ENCODE results near the gene S100A5.

The S100A5 gene

GRCh38 chr1:153573351-153573750 is 32.6 kb upstream of the S100A5 start:
- ChIA-PET CTCF (interaction anchor here (0.6 to 7.1 kb wide), 19 partner anchors 12 to 762 kb away, joined by 3 to 136 read pairs (median 10); partner anchors contain the start of genes S100A14, S100A16, S100A4 and S100A6), POLR2A (no interaction called here)
- no peak for TF ChIP-seq CTCF (IDR thresholded peaks at IDR 0.05; ENCODE audit: control extremely low read depth, extremely low read depth, low read depth, missing control alignments)

GRCh38 chr1:153572569-153573015 is 31.9 kb upstream of the S100A5 start:
- POLR2A ChIA-PET, result interaction anchor here (0.9 to 1.1 kb wide), 2 partner anchors 55 to 62 kb away, joined by 3 to 7 read pairs; partner anchors contain the start of genes CHTOP and S100A13
- peak; percentile 78 for TF ChIP-seq CTCF (IDR thresholded peaks at IDR 0.05; ENCODE audit: control extremely low read depth, extremely low read depth, low read depth, missing control alignments)
- DNase-seq (ENCODE audit: extremely low spot score), result peak; percentile 69
- CTCF ChIA-PET, result interaction anchor here (0.6 to 7.1 kb wide), 32 partner anchors 9 to 763 kb away, joined by 3 to 136 read pairs (median 6); partner anchors contain the start of genes S100A1, S100A13, S100A14 and S100A16

More at GRCh38 chr1:153573351-153573750, 32.6 kb upstream of the S100A5 start:
- DNase-seq (ENCODE audit: extremely low spot score), result no peak

GRCh38 chr1:153571706-153572105 is 31.0 kb upstream of the S100A5 start:
- TF ChIP-seq CTCF (IDR thresholded peaks at IDR 0.05; ENCODE audit: control extremely low read depth, extremely low read depth, low read depth, missing control alignments), result no peak
- ChIA-PET POLR2A (interaction anchor here (0.9 to 1.1 kb wide), 2 partner anchors 56 to 62 kb away, joined by 3 to 7 read pairs; partner anchors contain the start of genes CHTOP and S100A13), CTCF (interaction anchor here (0.8 to 7.1 kb wide), 27 partner anchors 10 to 218 kb away, joined by 3 to 136 read pairs (median 7); partner anchors contain the start of genes CHTOP, S100A1, S100A13 and S100A14)
- no peak for DNase-seq (ENCODE audit: extremely low spot score)

GRCh38 chr1:153570874-153571273 is 30.1 kb upstream of the S100A5 start:
- no peak for TF ChIP-seq CTCF (IDR thresholded peaks at IDR 0.05; ENCODE audit: control extremely low read depth, extremely low read depth, low read depth, missing control alignments)
- ChIA-PET CTCF (interaction anchor here (1.0 to 7.1 kb wide), 9 partner anchors 9 to 217 kb away, joined by 3 to 136 read pairs (median 16); partner anchors contain the start of genes S100A14, S100A16 and S100A6), POLR2A (no interaction called here)
- DNase-seq (ENCODE audit: extremely low spot score), result no peak

GRCh38 chr1:153569465-153569864 is 28.7 kb upstream of the S100A5 start:
- no peak for DNase-seq (ENCODE audit: extremely low spot score)
- ChIA-PET CTCF (interaction anchor here (0.7 to 7.1 kb wide), 11 partner anchors 8 to 323 kb away, joined by 3 to 136 read pairs (median 15); partner anchors contain the start of genes S100A1, S100A14, S100A16 and S100A3), POLR2A (no interaction called here)
- no peak for TF ChIP-seq CTCF (IDR thresholded peaks at IDR 0.05; ENCODE audit: control extremely low read depth, extremely low read depth, low read depth, missing control alignments)

- peak; percentile 91 for TF ChIP-seq CTCF (IDR thresholded peaks at IDR 0.05; ENCODE audit: control extremely low read depth, extremely low read depth, low read depth, missing control alignments)
- POLR2A ChIA-PET, result no interaction called here
- DNase-seq (ENCODE audit: extremely low spot score), result peak; percentile 87
- CTCF ChIA-PET, result interaction anchor here (0.9 to 7.1 kb wide), 28 partner anchors 9 to 216 kb away, joined by 3 to 136 read pairs (median 6); partner anchors contain the start of genes S100A13, S100A14, S100A16 and S100A3
These were observed 27.8 kb upstream of the S100A5 start for GRCh38 chr1:153568367-153569099.
